HG03108 (cell line): ENCODE data around the gene CIAO1.
"Not testable (repeated sequence)": the region's sequence is repeated elsewhere in the genome, so short reads cannot be mapped to it uniquely, and the experiment has no call there.

ENCODE experiments used
- ATAC-seq: cut with Tn5 transposase; IDR thresholded peaks from one replicate; pipeline ENCODE4 v1.9.1; 2021; ENCODE audit warnings: moderate library complexity; ENCODE audit not compliant: unreplicated experiment

CIAO1 gene

GRCh38 chr2:96274355-96275056, 8.5 kb downstream of the CIAO1 start:
- ATAC-seq, result no peak

GRCh38 chr2:96276787-96277499, 10.9 kb downstream of the CIAO1 start:
- ATAC-seq, result no peak

- no peak for ATAC-seq
Measured at GRCh38 chr2:96287273-96287856, 21.3 kb downstream of the CIAO1 start.

GRCh38 chr2:96291751-96292150, 25.7 kb downstream of the CIAO1 start:
- no peak for ATAC-seq

GRCh38 chr2:96294271-96294670, 28.2 kb downstream of the CIAO1 start:
- not testable (repeated sequence) for ATAC-seq

GRCh38 chr2:96296925-96297324, 30.9 kb downstream of the CIAO1 start:
- no peak for ATAC-seq

- ATAC-seq, result no peak
Measured at GRCh38 chr2:96301865-96302264, 35.8 kb downstream of the CIAO1 start.

GRCh38 chr2:96304606-96305005, 38.6 kb downstream of the CIAO1 start:
- ATAC-seq, result no peak

- ATAC-seq, result peak; percentile 89
Measured at GRCh38 chr2:96305091-96305978, 39.3 kb downstream of the CIAO1 start, which contains the start of gene SNRNP200. SNRNP200 (minus strand) TSS chr2:96305546; CDS start chr2:96305437, 109 bp downstream.

- ATAC-seq, result no peak
Measured at GRCh38 chr2:96305979-96306308, 39.9 kb downstream of the CIAO1 start.

- ATAC-seq, result no peak
Measured at GRCh38 chr2:96306370-96306769, 40.3 kb downstream of the CIAO1 start.

GRCh38 chr2:96308248-96308647, 42.2 kb downstream of the CIAO1 start:
- no peak for ATAC-seq

- no peak for ATAC-seq
Measured at GRCh38 chr2:96315005-96315399, 49.0 kb downstream of the CIAO1 start.

GRCh38 chr2:96315400-96316071, 49.5 kb downstream of the CIAO1 start:
- no peak for ATAC-seq

- no peak for ATAC-seq
Measured at GRCh38 chr2:96316999-96317398, 51.0 kb downstream of the CIAO1 start.

GRCh38 chr2:96317584-96317997, 51.6 kb downstream of the CIAO1 start:
- no peak for ATAC-seq

- no peak for ATAC-seq
Measured at GRCh38 chr2:96318723-96319122, 52.7 kb downstream of the CIAO1 start.

GRCh38 chr2:96319396-96319795, 53.4 kb downstream of the CIAO1 start:
- ATAC-seq, result no peak

- ATAC-seq, result no peak
Measured at GRCh38 chr2:96320326-96320725, 54.3 kb downstream of the CIAO1 start.

- peak; percentile 10 for ATAC-seq
Measured at GRCh38 chr2:96320728-96321622, 55.0 kb downstream of the CIAO1 start.
